Measurements from ENCODE around the gene SUDS3.
"Not testable (repeated sequence)": the region's sequence is repeated elsewhere in the genome, so short reads cannot be mapped to it uniquely, and the experiment has no call there.

DNA sequence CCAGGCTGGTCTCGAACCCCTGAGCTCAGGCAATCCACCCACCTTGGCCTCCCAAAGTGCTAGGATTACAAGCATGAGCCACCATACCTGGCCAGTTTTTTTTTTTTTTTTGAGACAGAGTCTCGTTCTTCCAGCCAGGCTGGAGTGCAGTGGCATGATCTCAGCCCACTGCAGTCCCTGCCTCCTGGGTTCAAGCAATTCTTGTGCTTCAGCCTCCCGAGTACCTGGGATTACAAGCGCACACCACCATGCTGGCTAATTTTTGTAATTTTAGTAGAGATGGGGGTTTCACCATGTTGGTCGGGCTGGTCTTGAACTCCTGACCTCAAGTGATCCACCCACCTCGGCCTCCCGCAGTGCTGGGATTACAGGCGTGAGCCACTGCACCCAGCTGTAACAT is 31.9 kb downstream of the SUDS3 start:
- TF ChIP-seq, protein P1, sequence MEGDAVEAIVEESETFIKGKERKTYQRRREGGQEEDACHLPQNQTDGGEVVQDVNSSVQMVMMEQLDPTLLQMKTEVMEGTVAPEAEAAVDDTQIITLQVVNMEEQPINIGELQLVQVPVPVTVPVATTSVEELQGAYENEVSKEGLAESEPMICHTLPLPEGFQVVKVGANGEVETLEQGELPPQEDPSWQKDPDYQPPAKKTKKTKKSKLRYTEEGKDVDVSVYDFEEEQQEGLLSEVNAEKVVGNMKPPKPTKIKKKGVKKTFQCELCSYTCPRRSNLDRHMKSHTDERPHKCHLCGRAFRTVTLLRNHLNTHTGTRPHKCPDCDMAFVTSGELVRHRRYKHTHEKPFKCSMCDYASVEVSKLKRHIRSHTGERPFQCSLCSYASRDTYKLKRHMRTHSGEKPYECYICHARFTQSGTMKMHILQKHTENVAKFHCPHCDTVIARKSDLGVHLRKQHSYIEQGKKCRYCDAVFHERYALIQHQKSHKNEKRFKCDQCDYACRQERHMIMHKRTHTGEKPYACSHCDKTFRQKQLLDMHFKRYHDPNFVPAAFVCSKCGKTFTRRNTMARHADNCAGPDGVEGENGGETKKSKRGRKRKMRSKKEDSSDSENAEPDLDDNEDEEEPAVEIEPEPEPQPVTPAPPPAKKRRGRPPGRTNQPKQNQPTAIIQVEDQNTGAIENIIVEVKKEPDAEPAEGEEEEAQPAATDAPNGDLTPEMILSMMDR (IDR thresholded peaks at IDR 0.05), result not testable (repeated sequence)
- TF ChIP-seq POLR2A, EP300 (IDR thresholded peaks at IDR 0.05): not testable (repeated sequence)

All from sigmoid colon (tissue), 4 donors.